ENCODE results near the gene TRMT112.

GRCh38 chr11:64317325-64317960 lies at the start of gene TRMT112:
- TF ChIP-seq CTCF (IDR thresholded peaks at IDR 0.05; ENCODE audit: low read length): no peak
- no peak for TF ChIP-seq EZH2 (optimal IDR thresholded peaks at IDR 0.05; ENCODE audit: low read depth, low read length)
- TF ChIP-seq EZH2phosphoT487 (IDR thresholded peaks at IDR 0.05; ENCODE audit: low read length): no peak
